Measurements from ENCODE around the gene ZNF283. TPM values are rescaled to one million over a fixed set of nuclear protein-coding genes. Genes with fewer than 3 reads are reported as not detected.
"Not testable (repeated sequence)": the region's sequence is repeated elsewhere in the genome, so short reads cannot be mapped to it uniquely, and the experiment has no call there.

Gene ZNF283
- total and polyA plus RNA-seq, 2 donors from 2014 or later = 3.3 to 12.7 TPM

DNA sequence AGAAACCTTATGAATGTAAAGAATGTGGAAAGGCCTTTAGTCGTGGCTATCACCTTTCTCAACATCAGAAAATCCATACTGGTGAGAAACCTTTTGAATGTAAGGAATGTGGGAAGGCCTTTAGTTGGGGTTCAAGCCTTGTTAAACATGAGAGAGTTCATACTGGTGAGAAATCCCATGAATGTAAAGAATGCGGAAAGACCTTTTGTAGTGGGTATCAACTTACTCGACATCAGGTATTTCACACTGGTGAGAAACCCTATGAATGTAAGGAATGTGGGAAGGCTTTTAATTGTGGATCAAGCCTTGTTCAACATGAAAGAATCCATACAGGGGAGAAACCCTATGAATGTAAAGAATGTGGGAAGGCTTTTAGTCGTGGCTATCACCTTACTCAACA, 20.8 kb downstream of the ZNF283 start:
- no peak for FAIRE-seq
- intact Hi-C loops (cut with DNase I) = no loop called here
- TF ChIP-seq, protein P1, sequence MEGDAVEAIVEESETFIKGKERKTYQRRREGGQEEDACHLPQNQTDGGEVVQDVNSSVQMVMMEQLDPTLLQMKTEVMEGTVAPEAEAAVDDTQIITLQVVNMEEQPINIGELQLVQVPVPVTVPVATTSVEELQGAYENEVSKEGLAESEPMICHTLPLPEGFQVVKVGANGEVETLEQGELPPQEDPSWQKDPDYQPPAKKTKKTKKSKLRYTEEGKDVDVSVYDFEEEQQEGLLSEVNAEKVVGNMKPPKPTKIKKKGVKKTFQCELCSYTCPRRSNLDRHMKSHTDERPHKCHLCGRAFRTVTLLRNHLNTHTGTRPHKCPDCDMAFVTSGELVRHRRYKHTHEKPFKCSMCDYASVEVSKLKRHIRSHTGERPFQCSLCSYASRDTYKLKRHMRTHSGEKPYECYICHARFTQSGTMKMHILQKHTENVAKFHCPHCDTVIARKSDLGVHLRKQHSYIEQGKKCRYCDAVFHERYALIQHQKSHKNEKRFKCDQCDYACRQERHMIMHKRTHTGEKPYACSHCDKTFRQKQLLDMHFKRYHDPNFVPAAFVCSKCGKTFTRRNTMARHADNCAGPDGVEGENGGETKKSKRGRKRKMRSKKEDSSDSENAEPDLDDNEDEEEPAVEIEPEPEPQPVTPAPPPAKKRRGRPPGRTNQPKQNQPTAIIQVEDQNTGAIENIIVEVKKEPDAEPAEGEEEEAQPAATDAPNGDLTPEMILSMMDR (IDR thresholded peaks at IDR 0.05; ENCODE audit: borderline replicate concordance, extremely low read depth, insufficient read depth) = no peak
- Histone ChIP-seq H3K36me3 (ENCODE audit: control insufficient read depth in 2 of 3, insufficient read depth in 3 of 3, low read length in 3 of 3) (peaks cover 15 to 41% (median 32%) of the 10 kb centered on the region in 3 donors), H3K9ac (ENCODE audit: low read length in 3 of 3) (no peak overlapping the region), H3K4me1 (ENCODE audit: control insufficient read depth in 2 of 3, insufficient read depth in 2 of 3, low read depth in 1 of 3, low read length in 3 of 3) (no peaks in the 10 kb centered on the region), H3K4me3 (ENCODE audit: low read length in 3 of 3) (peak overlapping the region in 1 of 3 donors; percentile 34), H3K27me3 (ENCODE audit: control insufficient read depth, insufficient read depth, low read length) (no peaks in the 10 kb centered on the region), H3K9me3 (ENCODE audit: control insufficient read depth in 2 of 3, insufficient read depth in 1 of 3, low read length in 3 of 3) (peaks cover 24 to 85% (median 78%) of the 10 kb centered on the region in 3 donors), H3K27ac (ENCODE audit: low read depth in 2 of 2, low read length in 2 of 2) (no peak overlapping the region)
- no peak for DNase-seq

DNA sequence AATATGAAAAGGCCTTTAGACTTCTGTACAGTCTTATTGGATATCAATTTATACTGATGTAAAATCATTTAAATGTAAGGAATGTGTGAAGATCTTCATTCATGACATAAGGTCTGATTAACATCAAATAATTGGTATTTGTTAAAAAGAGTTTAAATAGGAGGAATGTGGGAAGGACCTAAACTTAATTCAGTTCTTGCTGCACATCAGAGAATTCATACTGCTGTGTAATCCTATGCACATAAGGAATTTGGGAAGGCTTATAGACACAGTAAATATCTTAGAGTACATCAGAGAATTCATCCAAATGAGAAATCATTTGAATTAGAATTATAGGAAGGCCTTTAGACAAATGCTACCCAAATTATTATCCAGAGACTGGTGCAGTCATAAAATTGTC, 21.7 kb downstream of the ZNF283 start:
- H3K9me3 ChIP-seq (ENCODE audit: control insufficient read depth in 2 of 3, insufficient read depth in 1 of 3, low read length in 3 of 3) = peaks cover 24 to 77% (median 72%) of the 10 kb centered on the region in 3 donors

DNA sequence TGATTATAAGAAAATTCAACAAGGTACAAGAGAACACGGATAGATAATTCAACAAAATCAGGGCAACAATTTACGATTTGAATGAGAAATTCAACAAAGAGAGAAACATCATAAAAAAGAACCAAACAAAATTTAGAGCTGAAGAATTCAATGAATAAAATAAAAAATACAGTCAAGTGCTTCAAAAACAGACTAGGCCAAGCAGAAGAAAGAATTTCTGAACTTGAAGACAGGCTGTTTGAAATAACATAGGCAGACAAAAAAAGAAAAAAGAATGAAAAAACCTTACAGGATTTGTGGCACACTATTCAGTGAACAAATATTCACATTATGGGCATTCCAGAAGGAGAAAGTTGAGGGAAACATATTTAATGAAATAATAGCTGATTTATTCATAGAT, 31.1 kb downstream of the ZNF283 start:
- Histone ChIP-seq H3K9me3 (ENCODE audit: control insufficient read depth in 2 of 3, insufficient read depth in 1 of 3, low read length in 3 of 3) (peaks cover 0 to 73% (median 25%) of the 10 kb centered on the region in 3 donors), H3K27me3 (ENCODE audit: control insufficient read depth, insufficient read depth, low read length) (no peaks in the 10 kb centered on the region), H3K4me3 (ENCODE audit: low read length in 3 of 3) (no peak overlapping the region), H3K36me3 (ENCODE audit: control insufficient read depth in 2 of 3, insufficient read depth in 3 of 3, low read length in 3 of 3) (no peaks in the 10 kb centered on the region), H3K4me1 (ENCODE audit: control insufficient read depth in 2 of 3, insufficient read depth in 2 of 3, low read depth in 1 of 3, low read length in 3 of 3) (no peaks in the 10 kb centered on the region), H3K27ac (ENCODE audit: low read depth in 2 of 2, low read length in 2 of 2) (no peak overlapping the region), H3K9ac (ENCODE audit: low read length in 3 of 3) (no peak overlapping the region)
- TF ChIP-seq, protein P1 (IDR thresholded peaks at IDR 0.05; ENCODE audit: borderline replicate concordance, extremely low read depth, insufficient read depth) = no peak
- FAIRE-seq (no peak), DNase-seq (no peak)
- intact Hi-C loops (cut with DNase I) = no loop called here

More for the DNA sequence above, 21.7 kb downstream of the ZNF283 start:
- H3K9ac ChIP-seq (ENCODE audit: low read length in 3 of 3) = no peak overlapping the region
- TF ChIP-seq, protein P1 (IDR thresholded peaks at IDR 0.05; ENCODE audit: borderline replicate concordance, extremely low read depth, insufficient read depth) = no peak
- DNase-seq (no peak), FAIRE-seq (no peak)
- no peak overlapping the region for H3K4me3 ChIP-seq (ENCODE audit: low read length in 3 of 3)
- no peaks in the 10 kb centered on the region for H3K27me3 ChIP-seq (ENCODE audit: control insufficient read depth, insufficient read depth, low read length)
- H3K36me3 ChIP-seq (ENCODE audit: control insufficient read depth in 2 of 3, insufficient read depth in 3 of 3, low read length in 3 of 3) = peaks cover 15 to 32% (median 30%) of the 10 kb centered on the region in 3 donors
- no peaks in the 10 kb centered on the region for H3K4me1 ChIP-seq (ENCODE audit: control insufficient read depth in 2 of 3, insufficient read depth in 2 of 3, low read depth in 1 of 3, low read length in 3 of 3)
- intact Hi-C loops (cut with DNase I) = no loop called here
- no peak overlapping the region for H3K27ac ChIP-seq (ENCODE audit: low read depth in 2 of 2, low read length in 2 of 2)

DNA sequence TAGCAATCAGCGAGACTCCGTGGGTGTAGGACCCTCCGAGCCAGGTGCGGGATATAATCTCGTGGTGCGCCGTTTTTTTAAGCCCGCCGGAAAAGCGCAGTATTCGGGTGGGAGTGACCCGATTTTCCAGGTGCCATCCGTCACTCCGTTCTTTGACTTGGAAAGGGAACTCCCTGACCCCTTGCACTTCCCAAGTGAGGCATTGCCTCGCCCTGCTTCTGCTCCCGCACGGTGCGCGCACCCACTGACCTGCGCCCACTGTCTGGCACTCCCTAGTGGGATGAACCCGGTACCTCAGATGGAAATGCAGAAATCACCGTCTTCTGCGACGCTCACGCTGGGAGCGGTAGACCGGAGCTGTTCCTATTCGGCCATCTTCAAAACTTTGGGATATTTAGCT, 39.8 kb downstream of the ZNF283 start:
- H3K36me3 ChIP-seq (ENCODE audit: control insufficient read depth in 2 of 3, insufficient read depth in 3 of 3, low read length in 3 of 3); H3K27ac ChIP-seq (ENCODE audit: low read depth in 2 of 2, low read length in 2 of 2); FAIRE-seq; intact Hi-C loops (cut with DNase I); H3K27me3 ChIP-seq (ENCODE audit: control insufficient read depth, insufficient read depth, low read length); H3K4me1 ChIP-seq (ENCODE audit: control insufficient read depth in 2 of 3, insufficient read depth in 2 of 3, low read depth in 1 of 3, low read length in 3 of 3); H3K4me3 ChIP-seq (ENCODE audit: low read length in 3 of 3); DNase-seq; H3K9ac ChIP-seq (ENCODE audit: low read length in 3 of 3): not testable (repeated sequence)
- peaks cover 0 to 52% (median 30%) of the 10 kb centered on the region in 3 donors for H3K9me3 ChIP-seq (ENCODE audit: control insufficient read depth in 2 of 3, insufficient read depth in 1 of 3, low read length in 3 of 3)
